GM18519 (cell line): ENCODE data around the gene HBA2.
"Not testable (repeated sequence)": the region's sequence is repeated elsewhere in the genome, so short reads cannot be mapped to it uniquely, and the experiment has no call there.

Experiments
- ATAC-seq: cut with Tn5 transposase; IDR thresholded peaks from one replicate; pipeline ENCODE4 v1.9.1; 2021; ENCODE audit warnings: mild to moderate bottlenecking, moderate library complexity; ENCODE audit not compliant: unreplicated experiment, low FRiP score

The HBA2 gene

GRCh38 chr16:154217-155030 is 18.3 kb upstream of the HBA2 start:
- ATAC-seq, result no peak

- ATAC-seq, result no peak
These were observed 17.7 kb upstream of the HBA2 start for GRCh38 chr16:155031-155398.

GRCh38 chr16:159136-159849 is 13.4 kb upstream of the HBA2 start:
- no peak for ATAC-seq

GRCh38 chr16:160242-160641 is 12.4 kb upstream of the HBA2 start:
- not testable (repeated sequence) for ATAC-seq

GRCh38 chr16:160691-161190 is 11.9 kb upstream of the HBA2 start:
- no peak for ATAC-seq

GRCh38 chr16:162271-162991 is 10.2 kb upstream of the HBA2 start:
- no peak for ATAC-seq

- ATAC-seq, result not testable (repeated sequence)
These were observed 9.5 kb upstream of the HBA2 start for GRCh38 chr16:163139-163538.

- not testable (repeated sequence) for ATAC-seq
These were observed 9.0 kb upstream of the HBA2 start for GRCh38 chr16:163696-164095.

- ATAC-seq, result not testable (repeated sequence)
These were observed 8.4 kb upstream of the HBA2 start for GRCh38 chr16:164134-164823.

GRCh38 chr16:164827-165538 is 7.7 kb upstream of the HBA2 start:
- no peak for ATAC-seq

GRCh38 chr16:165539-166374 is 6.9 kb upstream of the HBA2 start, which contains the start of gene HBM:
Gene HBM, plus strand, starts transcription at chr16:165978. Its CDS starts 20 bp downstream, at chr16:165998.
- no peak for ATAC-seq

- ATAC-seq, result no peak
These were observed 6.1 kb upstream of the HBA2 start for GRCh38 chr16:166375-167121.

- ATAC-seq, result no peak
These were observed 5.5 kb upstream of the HBA2 start for GRCh38 chr16:167122-167690.

GRCh38 chr16:168424-168823 is 4.3 kb upstream of the HBA2 start:
- no peak for ATAC-seq

GRCh38 chr16:169014-169413 is 3.7 kb upstream of the HBA2 start:
- no peak for ATAC-seq

GRCh38 chr16:170088-170507 is 2.6 kb upstream of the HBA2 start:
- ATAC-seq, result not testable (repeated sequence)

GRCh38 chr16:170788-171187 is 1.9 kb upstream of the HBA2 start:
- ATAC-seq, result no peak
